H9 (cell line): ENCODE results near the gene UQCR11. TPM values are rescaled to one million over a fixed set of nuclear protein-coding genes. Genes with fewer than 3 reads are reported as not detected.

Source experiments
- DNase-seq: peaks from one replicate; pipeline ENCODE4 v3.0.0-alpha.2; 2017
- H2AFZ ChIP-seq: one replicate; pipeline ENCODE4 v1.6.1; 2013; ENCODE audit warnings: mild to moderate bottlenecking, low read length, control low read depth, moderate library complexity
- H2AK5ac ChIP-seq: 2 replicates; pipeline ENCODE4 v1.6.1; 2013; ENCODE audit warnings: low read length, control low read depth, mixed read lengths; ENCODE audit not compliant: insufficient read length
- H2BK120ac ChIP-seq: one replicate; pipeline ENCODE4 v1.6.1; 2013; ENCODE audit warnings: low read depth, mild to moderate bottlenecking, low read length, control low read depth, inconsistent platforms; ENCODE audit not compliant: poor library complexity, severe bottlenecking
- H2BK12ac ChIP-seq: 2 replicates; pipeline ENCODE4 v1.6.1; 2013; ENCODE audit warnings: low read length, control low read depth, mixed read lengths, low read depth; ENCODE audit not compliant: insufficient read length
- H2BK15ac ChIP-seq: 2 replicates; pipeline ENCODE4 v1.6.1; 2013; ENCODE audit warnings: low read depth, low read length, control low read depth
- H2BK20ac ChIP-seq: one replicate; pipeline ENCODE4 v1.6.1; 2013; ENCODE audit warnings: low read depth, mild to moderate bottlenecking, low read length, control low read depth, inconsistent platforms; ENCODE audit not compliant: poor library complexity, severe bottlenecking
- H2BK5ac ChIP-seq: 2 replicates; pipeline ENCODE4 v1.6.1; 2013; ENCODE audit warnings: low read length, control low read depth, mixed read lengths; ENCODE audit not compliant: insufficient read length
- H3K14ac ChIP-seq: 2 replicates; pipeline ENCODE4 v1.6.1; 2013; ENCODE audit warnings: low read length, control low read depth; ENCODE audit not compliant: insufficient read depth
- H3K18ac ChIP-seq: 2 replicates; pipeline ENCODE4 v1.6.1; 2013; ENCODE audit warnings: low read depth, mild to moderate bottlenecking, mixed read lengths, low read length, control low read depth; ENCODE audit not compliant: insufficient read length
- H3K23ac ChIP-seq: 2 replicates; pipeline ENCODE4 v1.6.1; 2013; ENCODE audit warnings: low read length, control low read depth, mixed read lengths, low read depth; ENCODE audit not compliant: insufficient read length
- H3K23me2 ChIP-seq: 2 replicates; pipeline ENCODE4 v1.6.1; 2013; ENCODE audit warnings: low read depth, mild to moderate bottlenecking, mixed read lengths, low read length, control low read depth; ENCODE audit not compliant: insufficient read length, poor library complexity, severe bottlenecking
- H3K27ac ChIP-seq: 2 replicates; pipeline ENCODE4 v1.5.1; 2013; ENCODE audit warnings: low read length, control low read depth, mixed read lengths, low read depth; ENCODE audit not compliant: insufficient read length
- H3K27me3 ChIP-seq: 2 replicates; pipeline ENCODE4 v1.6.1; 2013; ENCODE audit warnings: low read length, control low read depth, inconsistent platforms; ENCODE audit not compliant: insufficient read depth
- H3K4ac ChIP-seq: 2 replicates; pipeline ENCODE4 v1.6.1; 2013; ENCODE audit warnings: low read depth, mild to moderate bottlenecking, control low read depth, inconsistent platforms, low read length, moderate library complexity
- H3K4me1 ChIP-seq: 2 replicates; pipeline ENCODE4 v1.6.1; 2013; ENCODE audit warnings: low read length, control low read depth, inconsistent platforms; ENCODE audit not compliant: insufficient read depth
- H3K4me2 ChIP-seq: 2 replicates; pipeline ENCODE4 v1.6.1; 2013; ENCODE audit warnings: low read length, control low read depth, mixed read lengths; ENCODE audit not compliant: insufficient read length, insufficient read depth
- H3K56ac ChIP-seq: 2 replicates; pipeline ENCODE4 v1.6.1; 2013; ENCODE audit warnings: low read depth, mild to moderate bottlenecking, mixed read lengths, low read length, control low read depth; ENCODE audit not compliant: insufficient read length
- H3K79me1 ChIP-seq: 2 replicates; pipeline ENCODE4 v1.6.1; 2013; ENCODE audit warnings: low read depth, mild to moderate bottlenecking, moderate library complexity, low read length, control low read depth, inconsistent platforms; ENCODE audit not compliant: insufficient read depth, poor library complexity, severe bottlenecking
- H3K79me2 ChIP-seq: 2 replicates; pipeline ENCODE4 v1.6.1; 2013; ENCODE audit warnings: low read length, control low read depth, inconsistent platforms; ENCODE audit not compliant: insufficient read depth
- H3K9ac ChIP-seq: 2 replicates; pipeline ENCODE4 v1.6.1; 2013; ENCODE audit warnings: low read length, control low read depth, mixed read lengths; ENCODE audit not compliant: insufficient read length; ENCODE audit errors: extremely low read depth
- H3K9me3 ChIP-seq: one replicate; pipeline ENCODE4 v1.6.1; 2013; ENCODE audit warnings: low read depth, low read length, inconsistent platforms; ENCODE audit not compliant: control insufficient read depth
- H3T11ph ChIP-seq: one replicate; pipeline ENCODE4 v1.6.1; 2013; ENCODE audit warnings: mild to moderate bottlenecking, low read length, control low read depth, inconsistent platforms
- H4K20me1 ChIP-seq: one replicate; pipeline ENCODE4 v1.6.1; 2013; ENCODE audit not compliant: control insufficient read depth, insufficient read length, insufficient read depth
- H4K5ac ChIP-seq: 2 replicates; pipeline ENCODE4 v1.6.1; 2013; ENCODE audit warnings: low read depth, mild to moderate bottlenecking, mixed read lengths, low read length, control low read depth; ENCODE audit not compliant: insufficient read length
- H4K8ac ChIP-seq: replicated peaks from 2 replicates; pipeline ENCODE4 v1.6.1; 2013; ENCODE audit warnings: low read length, control low read depth, mixed read lengths, low read depth; ENCODE audit not compliant: insufficient read length
- H4K91ac ChIP-seq: 2 replicates; pipeline ENCODE4 v1.6.1; 2013; ENCODE audit warnings: low read depth, mild to moderate bottlenecking, moderate library complexity, mixed read lengths, low read length, control low read depth; ENCODE audit not compliant: insufficient read length
- H3K27ac Mint-ChIP-seq, 3 experiments: 2 replicates in 2 of 3; 3 replicates in 1 of 3; pipeline ENCODE4 v1.8.0; 2020 to 2021; ENCODE audit warnings: mixed read lengths in 3 of 3, mild to moderate bottlenecking in 1 of 3, moderate library complexity in 1 of 3
- H3K27me3 Mint-ChIP-seq: 2 replicates; pipeline ENCODE4 v1.8.0; 2021; ENCODE audit warnings: low read depth, mild to moderate bottlenecking, moderate library complexity, mixed read lengths
- H3K36me3 Mint-ChIP-seq, 3 experiments: 2 replicates in 2 of 3; 3 replicates in 1 of 3; pipeline ENCODE4 v1.8.0; 2020 to 2021; ENCODE audit warnings: low read depth in 3 of 3, mixed read lengths in 3 of 3; ENCODE audit not compliant: insufficient read depth in 1 of 3
- H3K4me1 Mint-ChIP-seq, 2 experiments: 2 replicates each; pipeline ENCODE4 v1.8.0; 2020; ENCODE audit warnings: mixed read lengths in 2 of 2
- H3K4me3 Mint-ChIP-seq, 2 experiments: 2 replicates in 1 of 2; 3 replicates in 1 of 2; pipeline ENCODE4 v1.8.0; 2020 to 2021; ENCODE audit warnings: mild to moderate bottlenecking in 2 of 2, mixed read lengths in 2 of 2, moderate library complexity in 1 of 2
- H3K9me3 Mint-ChIP-seq, 2 experiments: 2 replicates in 1 of 2; 3 replicates in 1 of 2; pipeline ENCODE4 v1.8.0; 2020; ENCODE audit warnings: mild to moderate bottlenecking in 2 of 2, mixed read lengths in 2 of 2, moderate library complexity in 1 of 2
- WGBS: extraction: QIAGEN DNeasy Blood & Tissue Kit; methylation state at CpG from one replicate; pipeline ENCODE4 v1.1.7; 2013; ENCODE audit warnings: missing lambda C conversion rate, low lambda C conversion rate, mixed read lengths; ENCODE audit not compliant: insufficient read length; ENCODE audit errors: extremely low coverage; 5-methylcytosine and 5-hydroxymethylcytosine counted together
- total RNA-seq: library from RNA; stranded (reverse); gene quantifications from 2 replicates; pipeline ENCODE4 v1.2.1, GENCODE V29; 2021
- TF ChIP-seq, protein P1 (sequence below): fragments of 200-600 bp; sonication (generic); conservative IDR thresholded peaks from 3 replicates; pipeline ENCODE4 v1.8.0; 2021; ENCODE audit warnings: antibody characterized with exemption, mild to moderate bottlenecking

The UQCR11 gene
- total RNA-seq, 1 experiment from 2014 or later, result 174 TPM

DNA sequence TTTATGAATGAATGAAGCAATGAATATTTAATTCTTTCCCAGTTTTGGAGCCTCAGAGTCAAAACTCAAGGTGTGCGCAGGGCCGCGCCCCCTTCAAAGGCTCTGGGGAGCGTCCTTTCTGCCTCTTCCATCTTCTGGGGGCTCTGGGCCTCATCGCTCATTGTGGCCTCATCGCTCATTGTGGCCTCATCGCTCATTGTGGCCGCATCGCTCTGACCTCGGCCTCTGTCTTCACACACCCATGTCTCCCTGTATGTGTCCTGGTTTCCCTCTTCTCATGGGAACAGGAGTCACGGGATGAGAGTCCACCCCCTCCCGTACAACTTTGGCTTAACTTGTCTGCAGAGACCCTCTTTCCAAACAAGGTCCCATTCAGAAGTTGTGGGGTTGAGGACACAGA lies 33.9 kb downstream of the UQCR11 start:
- Histone ChIP-seq H3K9ac (no peak overlapping the region), H3K56ac (no peak overlapping the region), H3K23me2 (no peaks in the 10 kb centered on the region), H3T11ph (no peak overlapping the region), H4K20me1 (no peaks in the 10 kb centered on the region), H3K9me3 (no peaks in the 10 kb centered on the region), H3K79me1 (no peaks in the 10 kb centered on the region), H2BK5ac (no peak overlapping the region), H3K14ac (no peak overlapping the region), H3K4me2 (no peak overlapping the region), H4K8ac (no peak overlapping the region), H3K4me1 (no peaks in the 10 kb centered on the region), H3K27me3 (no peaks in the 10 kb centered on the region; the same call in 1 of the 2 replicates), H2AFZ (no peak overlapping the region), H4K91ac (no peak overlapping the region), H3K18ac (no peak overlapping the region), H2BK20ac (no peak overlapping the region), H2AK5ac (no peak overlapping the region), H4K5ac (no peak overlapping the region), H2BK12ac (no peak overlapping the region), H3K23ac (no peak overlapping the region), H3K27ac (no peak overlapping the region), H3K4ac (no peak overlapping the region), H3K79me2 (no peaks in the 10 kb centered on the region), H2BK120ac (no peak overlapping the region), H2BK15ac (no peak overlapping the region)
- no CpG with 5 or more reads among the region's 12 CpGs for WGBS
- Mint-ChIP-seq H3K4me1 (peaks cover 2 to 9% of the 10 kb centered on the region in 2 experiments; a peak in 3 of 4 replicates), H3K36me3 (peaks cover 0 to 8% (median 0%) of the 10 kb centered on the region in 3 experiments; a peak in 2 of 7 replicates), H3K9me3 (peaks cover 2 to 3% of the 10 kb centered on the region in 2 experiments; a peak in 2 of 5 replicates), H3K27ac (no peak overlapping the region), H3K27me3 (peaks cover 38% of the 10 kb centered on the region), H3K4me3 (no peak overlapping the region)
- TF ChIP-seq, protein P1, sequence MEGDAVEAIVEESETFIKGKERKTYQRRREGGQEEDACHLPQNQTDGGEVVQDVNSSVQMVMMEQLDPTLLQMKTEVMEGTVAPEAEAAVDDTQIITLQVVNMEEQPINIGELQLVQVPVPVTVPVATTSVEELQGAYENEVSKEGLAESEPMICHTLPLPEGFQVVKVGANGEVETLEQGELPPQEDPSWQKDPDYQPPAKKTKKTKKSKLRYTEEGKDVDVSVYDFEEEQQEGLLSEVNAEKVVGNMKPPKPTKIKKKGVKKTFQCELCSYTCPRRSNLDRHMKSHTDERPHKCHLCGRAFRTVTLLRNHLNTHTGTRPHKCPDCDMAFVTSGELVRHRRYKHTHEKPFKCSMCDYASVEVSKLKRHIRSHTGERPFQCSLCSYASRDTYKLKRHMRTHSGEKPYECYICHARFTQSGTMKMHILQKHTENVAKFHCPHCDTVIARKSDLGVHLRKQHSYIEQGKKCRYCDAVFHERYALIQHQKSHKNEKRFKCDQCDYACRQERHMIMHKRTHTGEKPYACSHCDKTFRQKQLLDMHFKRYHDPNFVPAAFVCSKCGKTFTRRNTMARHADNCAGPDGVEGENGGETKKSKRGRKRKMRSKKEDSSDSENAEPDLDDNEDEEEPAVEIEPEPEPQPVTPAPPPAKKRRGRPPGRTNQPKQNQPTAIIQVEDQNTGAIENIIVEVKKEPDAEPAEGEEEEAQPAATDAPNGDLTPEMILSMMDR, result no peak
- no peak for DNase-seq
